H1 (cell line): ENCODE results near the gene ESYT2. TPM values are rescaled to one million over a fixed set of nuclear protein-coding genes. Genes with fewer than 3 reads are reported as not detected.

Source experiments
- polyA plus RNA-seq, 7 experiments: library from polyadenylated mRNA; depleted of rRNA in 3 of 7; stranded (reverse) in 5 of 7; unstranded in 2 of 7; fragments of >200 nt in 5 of 7; fragments of 200-250 nt in 2 of 7; gene quantifications; 1 replicate in 5 of 7; 2 replicates in 1 of 7; 4 replicates in 1 of 7; pipeline versions ENCODE4 v1.2.1 to v1.2.3, GENCODE V29; 2011 to 2013; ENCODE audit warnings: missing spikeins in 2 of 7, mixed read lengths in 2 of 7
- total RNA-seq: library from RNA; stranded (reverse); fragmentation: NEBNext Ultra II Directional; extraction: Animal tissue kit (Norgen Biotek cat#: 25700); gene quantifications from 2 replicates; pipeline ENCODE4 v1.2.1, GENCODE V29; 2021
- TF ChIP-seq, protein P1 (sequence below): fragments of 300-600 bp; sonication (generic); IDR thresholded peaks from 2 replicates; pipeline ENCODE4 v1.7.1; 2012; ENCODE audit warnings: low read length, moderate library complexity, mild to moderate bottlenecking, inconsistent platforms; ENCODE audit not compliant: insufficient replicate concordance

ESYT2 gene
- total and polyA plus RNA-seq, 2 of the 8 experiments (the other 6 are each of a cell fraction or from before 2014, with no cell fraction given), result 27.0 to 37.5 TPM

DNA sequence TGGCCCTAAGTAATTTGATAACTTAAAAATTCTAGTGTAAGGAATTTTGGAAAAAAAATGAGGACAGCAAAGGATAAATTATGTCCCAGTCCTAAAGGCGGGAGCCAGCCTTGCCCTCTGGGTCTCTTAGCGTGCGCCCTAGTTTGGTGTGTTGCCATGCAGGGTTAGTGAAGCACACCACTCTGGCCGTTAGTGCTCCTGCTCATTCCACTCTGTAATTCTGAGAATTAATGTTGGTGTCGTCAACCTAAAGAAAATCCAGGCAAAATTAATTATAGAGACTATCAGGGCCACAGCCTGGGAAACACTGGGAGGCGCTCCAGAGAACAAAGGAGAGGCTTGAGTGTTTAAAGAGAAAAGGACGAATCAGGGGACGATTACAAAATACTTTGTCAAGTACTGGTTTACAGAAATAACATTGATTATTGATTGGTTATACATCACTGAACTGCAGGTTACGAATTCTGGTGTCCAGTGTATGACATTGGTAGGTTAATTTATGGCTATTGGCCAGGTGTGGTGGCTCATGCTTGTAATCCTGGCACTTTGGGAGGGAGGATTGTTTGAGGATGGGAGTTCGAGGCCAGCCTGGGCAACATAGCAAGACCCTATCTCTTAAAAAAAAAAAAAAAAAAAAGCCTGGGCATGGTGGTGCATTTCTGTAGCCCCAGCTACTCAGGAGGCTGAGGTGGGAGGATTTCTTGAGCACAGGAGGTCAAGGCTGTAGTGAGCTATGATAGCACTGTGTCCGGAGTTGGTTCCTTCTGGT is 32.8 kb upstream of the ESYT2 start (continued):
- TF ChIP-seq, protein P1, sequence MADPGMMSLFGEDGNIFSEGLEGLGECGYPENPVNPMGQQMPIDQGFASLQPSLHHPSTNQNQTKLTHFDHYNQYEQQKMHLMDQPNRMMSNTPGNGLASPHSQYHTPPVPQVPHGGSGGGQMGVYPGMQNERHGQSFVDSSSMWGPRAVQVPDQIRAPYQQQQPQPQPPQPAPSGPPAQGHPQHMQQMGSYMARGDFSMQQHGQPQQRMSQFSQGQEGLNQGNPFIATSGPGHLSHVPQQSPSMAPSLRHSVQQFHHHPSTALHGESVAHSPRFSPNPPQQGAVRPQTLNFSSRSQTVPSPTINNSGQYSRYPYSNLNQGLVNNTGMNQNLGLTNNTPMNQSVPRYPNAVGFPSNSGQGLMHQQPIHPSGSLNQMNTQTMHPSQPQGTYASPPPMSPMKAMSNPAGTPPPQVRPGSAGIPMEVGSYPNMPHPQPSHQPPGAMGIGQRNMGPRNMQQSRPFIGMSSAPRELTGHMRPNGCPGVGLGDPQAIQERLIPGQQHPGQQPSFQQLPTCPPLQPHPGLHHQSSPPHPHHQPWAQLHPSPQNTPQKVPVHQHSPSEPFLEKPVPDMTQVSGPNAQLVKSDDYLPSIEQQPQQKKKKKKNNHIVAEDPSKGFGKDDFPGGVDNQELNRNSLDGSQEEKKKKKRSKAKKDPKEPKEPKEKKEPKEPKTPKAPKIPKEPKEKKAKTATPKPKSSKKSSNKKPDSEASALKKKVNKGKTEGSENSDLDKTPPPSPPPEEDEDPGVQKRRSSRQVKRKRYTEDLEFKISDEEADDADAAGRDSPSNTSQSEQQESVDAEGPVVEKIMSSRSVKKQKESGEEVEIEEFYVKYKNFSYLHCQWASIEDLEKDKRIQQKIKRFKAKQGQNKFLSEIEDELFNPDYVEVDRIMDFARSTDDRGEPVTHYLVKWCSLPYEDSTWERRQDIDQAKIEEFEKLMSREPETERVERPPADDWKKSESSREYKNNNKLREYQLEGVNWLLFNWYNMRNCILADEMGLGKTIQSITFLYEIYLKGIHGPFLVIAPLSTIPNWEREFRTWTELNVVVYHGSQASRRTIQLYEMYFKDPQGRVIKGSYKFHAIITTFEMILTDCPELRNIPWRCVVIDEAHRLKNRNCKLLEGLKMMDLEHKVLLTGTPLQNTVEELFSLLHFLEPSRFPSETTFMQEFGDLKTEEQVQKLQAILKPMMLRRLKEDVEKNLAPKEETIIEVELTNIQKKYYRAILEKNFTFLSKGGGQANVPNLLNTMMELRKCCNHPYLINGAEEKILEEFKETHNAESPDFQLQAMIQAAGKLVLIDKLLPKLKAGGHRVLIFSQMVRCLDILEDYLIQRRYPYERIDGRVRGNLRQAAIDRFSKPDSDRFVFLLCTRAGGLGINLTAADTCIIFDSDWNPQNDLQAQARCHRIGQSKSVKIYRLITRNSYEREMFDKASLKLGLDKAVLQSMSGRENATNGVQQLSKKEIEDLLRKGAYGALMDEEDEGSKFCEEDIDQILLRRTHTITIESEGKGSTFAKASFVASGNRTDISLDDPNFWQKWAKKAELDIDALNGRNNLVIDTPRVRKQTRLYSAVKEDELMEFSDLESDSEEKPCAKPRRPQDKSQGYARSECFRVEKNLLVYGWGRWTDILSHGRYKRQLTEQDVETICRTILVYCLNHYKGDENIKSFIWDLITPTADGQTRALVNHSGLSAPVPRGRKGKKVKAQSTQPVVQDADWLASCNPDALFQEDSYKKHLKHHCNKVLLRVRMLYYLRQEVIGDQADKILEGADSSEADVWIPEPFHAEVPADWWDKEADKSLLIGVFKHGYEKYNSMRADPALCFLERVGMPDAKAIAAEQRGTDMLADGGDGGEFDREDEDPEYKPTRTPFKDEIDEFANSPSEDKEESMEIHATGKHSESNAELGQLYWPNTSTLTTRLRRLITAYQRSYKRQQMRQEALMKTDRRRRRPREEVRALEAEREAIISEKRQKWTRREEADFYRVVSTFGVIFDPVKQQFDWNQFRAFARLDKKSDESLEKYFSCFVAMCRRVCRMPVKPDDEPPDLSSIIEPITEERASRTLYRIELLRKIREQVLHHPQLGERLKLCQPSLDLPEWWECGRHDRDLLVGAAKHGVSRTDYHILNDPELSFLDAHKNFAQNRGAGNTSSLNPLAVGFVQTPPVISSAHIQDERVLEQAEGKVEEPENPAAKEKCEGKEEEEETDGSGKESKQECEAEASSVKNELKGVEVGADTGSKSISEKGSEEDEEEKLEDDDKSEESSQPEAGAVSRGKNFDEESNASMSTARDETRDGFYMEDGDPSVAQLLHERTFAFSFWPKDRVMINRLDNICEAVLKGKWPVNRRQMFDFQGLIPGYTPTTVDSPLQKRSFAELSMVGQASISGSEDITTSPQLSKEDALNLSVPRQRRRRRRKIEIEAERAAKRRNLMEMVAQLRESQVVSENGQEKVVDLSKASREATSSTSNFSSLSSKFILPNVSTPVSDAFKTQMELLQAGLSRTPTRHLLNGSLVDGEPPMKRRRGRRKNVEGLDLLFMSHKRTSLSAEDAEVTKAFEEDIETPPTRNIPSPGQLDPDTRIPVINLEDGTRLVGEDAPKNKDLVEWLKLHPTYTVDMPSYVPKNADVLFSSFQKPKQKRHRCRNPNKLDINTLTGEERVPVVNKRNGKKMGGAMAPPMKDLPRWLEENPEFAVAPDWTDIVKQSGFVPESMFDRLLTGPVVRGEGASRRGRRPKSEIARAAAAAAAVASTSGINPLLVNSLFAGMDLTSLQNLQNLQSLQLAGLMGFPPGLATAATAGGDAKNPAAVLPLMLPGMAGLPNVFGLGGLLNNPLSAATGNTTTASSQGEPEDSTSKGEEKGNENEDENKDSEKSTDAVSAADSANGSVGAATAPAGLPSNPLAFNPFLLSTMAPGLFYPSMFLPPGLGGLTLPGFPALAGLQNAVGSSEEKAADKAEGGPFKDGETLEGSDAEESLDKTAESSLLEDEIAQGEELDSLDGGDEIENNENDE, result no peak
